ENCODE measurements around the gene C6orf89. TPM values are rescaled to one million over a fixed set of nuclear protein-coding genes. Genes with fewer than 3 reads are reported as not detected.

The C6orf89 gene
- total and polyA plus RNA-seq, 2 of the 8 experiments (the other 6 are each of a cell fraction or from before 2014, with no cell fraction given): 4.6 to 12.3 TPM

GRCh38 chr6:36897609-36898008 lies 11.9 kb downstream of the C6orf89 start:
- TF ChIP-seq ATF2 (IDR thresholded peaks at IDR 0.05; ENCODE audit: low read length) (no peak), CEBPB (IDR thresholded peaks at IDR 0.05; ENCODE audit: low read depth, low read length) (0 out of 2 replicates have a peak, but pooled peaks have one; percentile 29), EZH2 (IDR thresholded peaks at IDR 0.05; ENCODE audit: low read depth, low read length, severe bottlenecking) (no peak), HDAC6 (IDR thresholded peaks at IDR 0.05; ENCODE audit: low read depth, low read length) (no peak), SP2 (IDR thresholded peaks at IDR 0.05; ENCODE audit: low read length) (no peak), RAD21 (IDR thresholded peaks at IDR 0.05 in 1 of 2, conservative IDR thresholded peaks at IDR 0.05 in 1 of 2; ENCODE audit: low read depth in 2 of 2, low read length in 2 of 2) (peak; percentile 68 to 71), RBBP5 (IDR thresholded peaks at IDR 0.05; ENCODE audit: borderline replicate concordance, low read depth, low read length) (no peak), CTCF (IDR thresholded peaks at IDR 0.05; ENCODE audit: control extremely low read depth in 1 of 3, insufficient read depth in 1 of 3, low read depth in 1 of 3, low read length in 3 of 3) (peak; percentile 40 to 59 (median 51); a peak in 3 of 4 replicates)
- WGBS, 2 experiments (ENCODE audit: extremely low coverage in 1 of 2, insufficient coverage in 1 of 2, insufficient read length in 1 of 2, insufficient replicate concordance in 2 of 2, low coverage in 1 of 2, low lambda C conversion rate in 2 of 2, missing lambda C conversion rate in 1 of 2): 66% methylated on average over 6 of the region's 6 CpGs; no CpG with 5 or more reads in 1 of the 2 experiments

More at GRCh38 chr6:36897609-36898008, 11.9 kb downstream of the C6orf89 start:
- Histone ChIP-seq H3K27me3 (replicated peaks in 1 of 4; ENCODE audit: control insufficient read depth in 3 of 4, extremely low read depth in 1 of 4, insufficient read depth in 3 of 4, low read length in 3 of 4) (no peaks in the 10 kb centered on the region), H3K79me2 (ENCODE audit: control insufficient read depth in 1 of 2, insufficient read depth in 2 of 2, low read length in 2 of 2) (no peaks in the 10 kb centered on the region), H3K56ac (replicated peaks; ENCODE audit: insufficient read length, low read depth, low read length) (no peak overlapping the region), H3K79me1 (ENCODE audit: low read depth, low read length) (no peaks in the 10 kb centered on the region; the same call in 1 of the 2 replicates), H3K14ac (ENCODE audit: insufficient read length) (no peak overlapping the region), H2BK5ac (ENCODE audit: low read depth, low read length) (no peak overlapping the region), H3K23me2 (ENCODE audit: low read depth, low read length) (no peaks in the 10 kb centered on the region), H2BK15ac (ENCODE audit: low read length) (no peak overlapping the region), H3K4me1 (replicated peaks in 1 of 4; ENCODE audit: control insufficient read depth in 3 of 4, insufficient read depth in 4 of 4, low read length in 3 of 4) (no peaks in the 10 kb centered on the region), H4K91ac (replicated peaks; ENCODE audit: insufficient read length, low read length) (no peak overlapping the region), H3K9me3 (ENCODE audit: insufficient read depth in 2 of 2, low read depth in 1 of 2, low read length in 1 of 2) (no peaks in the 10 kb centered on the region), H3K23ac (ENCODE audit: insufficient read length) (no peak overlapping the region), H3K18ac (ENCODE audit: extremely low read depth, low read length) (no peak overlapping the region), H3K36me3 (ENCODE audit: control insufficient read depth in 2 of 4, insufficient read depth in 4 of 4, low read length in 3 of 4) (peaks cover 0 to 6% (median 0%) of the 10 kb centered on the region in 4 experiments; a peak in 2 of 8 replicates), H4K20me1 (replicated peaks in 1 of 2; ENCODE audit: control insufficient read depth in 1 of 2, insufficient read depth in 2 of 2, low read length in 2 of 2) (peaks cover 0 to under 1% of the 10 kb centered on the region in 2 experiments), H4K8ac (ENCODE audit: extremely low read depth, insufficient read depth, low read length) (no peak overlapping the region; the same call in 1 of the 2 replicates), H2AK5ac (ENCODE audit: low read depth, low read length) (no peak overlapping the region), H3K27ac (ENCODE audit: low read depth, low read length) (no peak overlapping the region), H3K4me2 (ENCODE audit: insufficient read depth in 1 of 2, low read depth in 2 of 2, low read length in 2 of 2) (no peak overlapping the region), H3K4me3 (ENCODE audit: extremely low read depth in 1 of 4, insufficient read depth in 2 of 4, low read depth in 3 of 4, low read length in 4 of 4) (no peak overlapping the region), H3K4ac (replicated peaks; ENCODE audit: insufficient read length, low read depth, low read length) (no peak overlapping the region), H2BK12ac (ENCODE audit: low read depth, low read length) (no peak overlapping the region), H3K9ac (replicated peaks in 1 of 4; ENCODE audit: extremely low read depth in 1 of 4, low read depth in 3 of 4, low read length in 3 of 4) (no peak overlapping the region), H2BK120ac (replicated peaks; ENCODE audit: low read depth, low read length) (no peak overlapping the region), H2BK20ac (ENCODE audit: low read length) (no peak overlapping the region), H4K5ac (ENCODE audit: insufficient read length, low read depth, low read length) (no peak overlapping the region), H2AFZ (ENCODE audit: low read length) (no peak overlapping the region)
- FAIRE-seq (peak; percentile 39), DNase-seq (ENCODE audit: low read depth in 1 of 2, low spot score in 2 of 2) (no peak)
- POLR2A ChIA-PET (ENCODE audit: partially characterized antibody): interaction anchor here (0.7 kb wide), 1 partner anchor 12 kb away, joined by 3 read pairs; no protein-coding TSS in a partner anchor
- CTCF ChIA-PET (ENCODE audit: partially characterized antibody): interaction anchor here (0.7 to 1.6 kb wide), 3 partner anchors 10 to 16 kb away, joined by 3 to 8 read pairs (median 3); no protein-coding TSS in a partner anchor
